ENCODE results near the gene FAM47B. TPM values are rescaled to one million over a fixed set of nuclear protein-coding genes. Genes with fewer than 3 reads are reported as not detected.

FAM47B gene
- not detected for total RNA-seq

DNA sequence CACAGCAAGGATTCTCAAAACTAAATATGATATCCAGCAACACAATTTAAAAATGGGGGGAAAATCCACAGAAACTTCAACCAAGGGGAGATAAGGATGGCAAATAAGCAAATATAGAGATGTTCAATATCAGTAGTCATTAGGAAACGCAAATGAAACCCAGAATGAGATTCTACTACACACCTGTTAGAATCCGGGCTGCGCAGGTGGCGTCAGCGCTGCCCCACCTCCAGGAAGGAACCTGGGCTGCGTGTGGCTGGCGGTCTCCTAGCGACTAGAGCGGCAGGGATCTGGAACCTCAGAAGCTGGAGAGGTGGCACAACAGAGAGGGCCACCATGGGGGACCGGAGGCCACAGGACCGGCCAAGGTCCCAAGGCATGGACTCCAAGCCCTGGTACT, at the start of gene FAM47B:
TSS of gene FAM47B (plus strand) at position 301 of the 400 bp plus-strand sequence. CDS start at position 337, 36 bp downstream.
- Mint-ChIP-seq H3K4me1 (ENCODE audit: low read depth) (no peaks in the 10 kb centered on the region), H3K27me3 (ENCODE audit: low read depth) (no peaks in the 10 kb centered on the region), H3K9me3 (peaks cover 5% of the 10 kb centered on the region), H3K27ac (no peak within 1 kb of the TSS), H3K4me3 (no peak within 1 kb of the TSS), H3K36me3 (ENCODE audit: low read depth) (no peaks in the 10 kb centered on the region)
- CTCF ChIA-PET = no interaction called here
- no peak for DNase-seq
- intact Hi-C loops (cut with micrococcal nuclease) = no loop called here

DNA sequence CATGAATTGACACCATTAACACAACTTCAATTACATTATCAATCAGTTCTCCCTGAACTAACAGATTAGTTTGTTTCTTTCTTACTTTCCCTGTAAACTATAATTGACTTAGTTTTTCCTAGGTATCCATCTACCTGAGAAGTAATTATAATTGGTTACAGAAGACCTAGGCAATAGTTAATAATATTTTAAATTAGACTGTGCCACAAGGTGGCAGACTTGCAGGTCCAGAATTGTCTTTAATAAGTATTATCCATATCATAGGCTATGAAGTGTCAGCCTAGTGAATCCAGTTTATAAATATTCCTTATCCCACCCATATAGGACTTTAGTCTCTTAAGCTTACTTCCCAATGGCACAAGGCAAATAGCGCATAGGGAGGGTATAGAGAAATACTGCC, 48.9 kb upstream of the FAM47B start:
- no peaks in the 10 kb centered on the region for H3K36me3 Mint-ChIP-seq (ENCODE audit: low read depth)
- H3K27me3 Mint-ChIP-seq (ENCODE audit: low read depth) = no peaks in the 10 kb centered on the region
- DNase-seq = no peak
- CTCF ChIA-PET = no interaction called here
- H3K4me1 Mint-ChIP-seq (ENCODE audit: low read depth) = no peaks in the 10 kb centered on the region
- peaks cover 3% of the 10 kb centered on the region for H3K9me3 Mint-ChIP-seq
- intact Hi-C loops (cut with micrococcal nuclease) = no loop called here
- no peak overlapping the region for H3K27ac Mint-ChIP-seq
- no peak overlapping the region for H3K4me3 Mint-ChIP-seq

DNA sequence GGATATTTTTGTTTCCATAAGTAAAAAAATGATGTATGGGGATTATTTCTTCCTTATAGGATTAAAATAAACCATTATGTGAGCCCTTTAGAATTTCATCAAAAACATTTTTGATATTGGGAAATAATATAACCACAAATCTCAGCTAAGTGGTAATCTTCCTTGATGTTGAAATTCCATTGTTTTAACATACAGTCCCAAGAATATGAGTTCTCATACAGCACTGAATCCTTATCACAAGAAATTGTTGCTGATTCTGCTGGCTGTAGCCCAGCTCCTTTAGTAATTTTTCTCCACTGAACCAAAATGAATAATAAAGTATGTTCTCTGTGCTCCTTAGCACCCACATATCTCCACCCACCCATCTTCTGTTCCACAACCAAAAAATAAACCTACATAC, 41.9 kb upstream of the FAM47B start:
- Mint-ChIP-seq H3K9me3 (peaks cover 8% of the 10 kb centered on the region), H3K4me1 (ENCODE audit: low read depth) (no peaks in the 10 kb centered on the region), H3K4me3 (no peak overlapping the region), H3K27ac (no peak overlapping the region), H3K36me3 (ENCODE audit: low read depth) (no peaks in the 10 kb centered on the region), H3K27me3 (ENCODE audit: low read depth) (no peaks in the 10 kb centered on the region)
- intact Hi-C loops (cut with micrococcal nuclease) = no loop called here
- CTCF ChIA-PET = no interaction called here
- DNase-seq = no peak

DNA sequence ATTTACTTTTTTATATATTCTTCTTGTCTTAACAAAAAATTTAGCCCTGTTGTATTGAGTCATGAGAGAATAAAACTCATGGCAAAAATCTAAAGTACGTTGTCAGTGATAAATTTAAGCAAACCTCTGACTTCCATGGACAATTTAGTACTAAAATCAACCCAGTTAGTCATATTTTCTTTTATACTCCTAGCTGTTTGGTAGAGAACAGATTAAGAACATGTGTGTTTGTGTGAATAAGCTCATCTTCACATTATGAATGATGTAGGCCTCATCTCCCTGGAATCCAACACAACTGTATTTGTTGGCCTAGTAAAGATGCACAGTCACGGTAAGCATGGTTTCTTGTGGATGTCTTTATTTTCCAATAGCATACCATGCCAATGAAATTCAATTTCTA, 40.8 kb upstream of the FAM47B start:
- H3K27ac Mint-ChIP-seq = no peak overlapping the region
- H3K4me1 Mint-ChIP-seq (ENCODE audit: low read depth) = no peaks in the 10 kb centered on the region
- H3K4me3 Mint-ChIP-seq = no peak overlapping the region
- CTCF ChIA-PET = no interaction called here
- DNase-seq = no peak
- intact Hi-C loops (cut with micrococcal nuclease) = no loop called here
- peaks cover 4% of the 10 kb centered on the region for H3K9me3 Mint-ChIP-seq
- no peaks in the 10 kb centered on the region for H3K36me3 Mint-ChIP-seq (ENCODE audit: low read depth)
- no peaks in the 10 kb centered on the region for H3K27me3 Mint-ChIP-seq (ENCODE audit: low read depth)

DNA sequence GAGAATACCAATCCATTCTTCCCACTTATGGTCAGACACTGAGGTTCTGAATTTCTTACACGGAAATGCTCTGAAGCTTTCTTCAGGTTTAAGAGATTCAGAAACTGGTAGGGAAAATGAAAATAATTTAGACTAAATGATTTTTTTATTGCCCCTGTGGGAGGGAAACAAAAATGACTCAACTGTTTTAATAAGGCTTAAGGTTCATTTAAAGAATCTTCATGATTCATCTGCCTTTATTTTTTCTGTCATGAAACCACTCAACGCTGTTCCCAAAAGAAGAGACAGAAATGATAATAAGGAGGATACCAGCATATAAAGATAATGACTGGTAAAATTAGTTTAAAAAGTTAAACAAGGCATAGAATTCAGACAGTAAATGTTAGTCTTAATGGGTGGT, 39.3 kb upstream of the FAM47B start:
- no peaks in the 10 kb centered on the region for H3K4me1 Mint-ChIP-seq (ENCODE audit: low read depth)
- no peak for DNase-seq
- CTCF ChIA-PET = no interaction called here
- no peak overlapping the region for H3K27ac Mint-ChIP-seq
- H3K9me3 Mint-ChIP-seq = peaks cover 4% of the 10 kb centered on the region
- intact Hi-C loops (cut with micrococcal nuclease) = no loop called here
- no peaks in the 10 kb centered on the region for H3K27me3 Mint-ChIP-seq (ENCODE audit: low read depth)
- no peaks in the 10 kb centered on the region for H3K36me3 Mint-ChIP-seq (ENCODE audit: low read depth)
- H3K4me3 Mint-ChIP-seq = no peak overlapping the region

DNA sequence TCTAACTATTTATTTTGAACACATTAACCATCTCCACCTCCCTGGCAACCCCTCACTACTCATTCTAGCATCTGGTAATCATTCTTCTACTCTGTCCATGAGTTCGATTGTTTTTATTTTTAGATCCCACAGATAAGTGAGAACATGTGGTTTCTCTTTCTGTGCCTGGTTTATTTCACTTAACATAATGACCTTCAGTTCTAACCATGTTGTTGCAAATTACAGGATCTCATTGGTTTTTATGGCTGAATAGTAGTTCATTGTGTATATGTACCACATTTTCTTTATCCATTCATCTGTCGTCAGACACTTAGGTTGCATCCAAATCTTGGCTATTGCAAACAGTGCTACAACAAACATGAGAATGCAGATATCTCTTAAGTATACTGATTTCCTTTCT, 33.4 kb upstream of the FAM47B start:
- Mint-ChIP-seq H3K27me3 (ENCODE audit: low read depth) (no peaks in the 10 kb centered on the region), H3K4me1 (ENCODE audit: low read depth) (no peaks in the 10 kb centered on the region), H3K9me3 (peaks cover 2% of the 10 kb centered on the region), H3K27ac (no peak overlapping the region), H3K36me3 (ENCODE audit: low read depth) (no peaks in the 10 kb centered on the region), H3K4me3 (no peak overlapping the region)
- intact Hi-C loops (cut with micrococcal nuclease) = no loop called here
- DNase-seq = no peak
- CTCF ChIA-PET = no interaction called here

DNA sequence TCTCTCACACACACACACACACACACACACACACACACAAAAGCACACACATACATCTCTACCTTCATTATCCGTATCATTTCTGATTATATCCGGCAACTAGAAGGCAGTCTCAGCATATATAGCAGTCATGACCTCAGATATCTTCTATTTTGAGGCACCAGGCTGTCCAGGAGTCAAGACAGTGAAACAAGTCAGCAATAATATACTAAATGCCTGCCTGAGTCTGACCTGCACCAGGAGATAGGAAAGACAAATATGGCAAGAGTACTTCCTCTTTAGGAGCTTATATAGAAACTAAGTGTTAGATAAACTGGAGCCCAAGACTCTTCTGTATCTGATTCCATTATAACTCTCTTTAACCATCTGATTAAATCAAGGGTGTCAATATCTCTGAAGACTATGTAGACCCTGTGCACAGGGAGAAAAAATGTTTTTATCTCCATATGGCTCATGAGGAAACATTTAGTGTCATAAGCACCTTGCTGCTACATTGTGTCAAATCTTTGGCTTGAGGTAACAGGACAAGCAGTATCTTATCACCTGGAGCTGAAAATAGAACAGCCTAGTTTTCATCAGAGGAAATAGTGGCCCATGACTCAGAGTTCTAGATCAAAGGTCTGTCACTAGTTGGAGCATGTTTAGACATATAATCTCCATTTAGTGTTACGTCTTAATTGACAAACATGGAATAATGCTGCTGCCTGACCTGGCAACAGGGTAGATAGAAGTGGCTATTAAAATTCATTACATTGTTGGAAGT, 27.0 kb upstream of the FAM47B start:
- Mint-ChIP-seq H3K27me3 (ENCODE audit: low read depth) (no peaks in the 10 kb centered on the region), H3K36me3 (ENCODE audit: low read depth) (no peaks in the 10 kb centered on the region), H3K27ac (no peak overlapping the region), H3K9me3 (no peaks in the 10 kb centered on the region), H3K4me1 (ENCODE audit: low read depth) (no peaks in the 10 kb centered on the region), H3K4me3 (no peak overlapping the region)
- no peak for DNase-seq
- CTCF ChIA-PET = no interaction called here
- intact Hi-C loops (cut with micrococcal nuclease) = no loop called here

DNA sequence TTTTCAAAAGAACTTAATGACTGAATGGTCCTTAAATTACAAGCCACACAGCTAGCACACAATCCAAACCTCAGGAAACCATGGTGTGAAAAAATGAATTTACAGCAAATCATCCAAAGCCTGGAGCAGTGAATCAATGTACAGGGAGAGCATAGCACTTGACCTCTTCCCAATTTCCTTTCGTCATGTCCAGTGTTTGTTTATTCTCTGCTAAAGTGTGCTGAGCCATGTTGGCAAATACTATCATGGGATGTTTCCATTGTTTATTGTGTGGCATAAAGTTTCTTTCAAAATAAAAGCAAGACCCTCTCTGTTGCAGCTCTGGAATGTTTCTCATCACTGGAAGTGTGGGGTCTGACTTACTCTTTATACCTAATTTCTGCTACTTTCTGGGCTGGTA, 25.4 kb upstream of the FAM47B start:
- Mint-ChIP-seq H3K4me3 (no peak overlapping the region), H3K36me3 (ENCODE audit: low read depth) (no peaks in the 10 kb centered on the region), H3K4me1 (ENCODE audit: low read depth) (no peaks in the 10 kb centered on the region), H3K27me3 (ENCODE audit: low read depth) (no peaks in the 10 kb centered on the region), H3K9me3 (no peaks in the 10 kb centered on the region), H3K27ac (no peak overlapping the region)
- intact Hi-C loops (cut with micrococcal nuclease) = no loop called here
- no peak for DNase-seq
- CTCF ChIA-PET = no interaction called here

DNA sequence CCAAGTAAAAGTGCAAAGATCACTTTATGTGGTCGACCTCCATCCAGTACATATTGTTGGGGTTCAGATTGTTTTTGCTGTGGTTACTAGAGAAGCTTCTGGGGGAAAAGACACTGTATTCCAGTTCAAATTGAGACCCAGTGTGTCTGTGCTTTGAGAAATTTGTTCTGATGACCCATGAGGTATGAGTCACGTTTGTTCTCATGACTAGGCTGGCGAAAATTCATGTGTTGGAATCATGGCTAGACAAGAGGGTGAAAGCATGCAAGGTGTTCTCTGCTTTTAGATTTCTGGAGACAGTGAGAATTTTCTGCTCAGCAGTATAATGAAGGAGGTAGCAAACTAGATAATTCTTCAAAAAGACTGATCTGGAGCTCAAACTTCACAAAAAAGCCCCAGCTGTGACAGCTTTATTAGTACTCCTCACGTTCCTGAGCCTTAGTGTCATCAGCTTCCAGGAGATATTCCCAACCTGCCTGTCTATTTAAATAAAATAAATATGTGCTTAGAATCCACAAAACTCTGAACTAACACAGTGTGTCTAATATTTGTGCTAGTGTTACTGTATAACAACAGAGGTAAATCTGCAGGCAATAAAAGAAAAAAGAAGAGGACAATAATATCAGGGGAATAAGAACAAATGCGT, 24.4 kb upstream of the FAM47B start:
- no peaks in the 10 kb centered on the region for H3K36me3 Mint-ChIP-seq (ENCODE audit: low read depth)
- H3K4me1 Mint-ChIP-seq (ENCODE audit: low read depth) = no peaks in the 10 kb centered on the region
- no peaks in the 10 kb centered on the region for H3K27me3 Mint-ChIP-seq (ENCODE audit: low read depth)
- no peak overlapping the region for H3K27ac Mint-ChIP-seq
- CTCF ChIA-PET = no interaction called here
- no peaks in the 10 kb centered on the region for H3K9me3 Mint-ChIP-seq
- no peak overlapping the region for H3K4me3 Mint-ChIP-seq
- DNase-seq = no peak
- intact Hi-C loops (cut with micrococcal nuclease) = no loop called here

DNA sequence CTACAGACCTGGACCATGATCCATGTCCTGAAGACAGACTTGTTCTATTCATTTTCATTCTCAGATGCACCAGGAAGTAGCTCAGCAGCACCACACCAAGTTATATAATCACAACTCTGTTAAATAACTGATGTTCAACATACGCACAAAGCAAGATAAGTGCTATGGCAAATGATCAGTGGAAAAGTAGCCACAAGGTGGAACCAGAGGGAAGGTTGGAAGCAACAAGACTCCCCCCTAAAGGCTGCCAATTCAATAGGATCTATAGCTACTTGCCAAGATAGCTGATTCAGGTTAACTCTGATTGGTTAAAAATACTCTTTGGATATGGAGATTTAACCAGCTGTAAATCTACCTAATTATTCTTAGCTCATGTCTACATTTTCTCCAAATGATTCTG, 23.7 kb upstream of the FAM47B start:
- H3K27me3 Mint-ChIP-seq (ENCODE audit: low read depth) = no peaks in the 10 kb centered on the region
- no peak for DNase-seq
- no peak overlapping the region for H3K4me3 Mint-ChIP-seq
- no peaks in the 10 kb centered on the region for H3K36me3 Mint-ChIP-seq (ENCODE audit: low read depth)
- no peaks in the 10 kb centered on the region for H3K9me3 Mint-ChIP-seq
- intact Hi-C loops (cut with micrococcal nuclease) = no loop called here
- CTCF ChIA-PET = no interaction called here
- H3K4me1 Mint-ChIP-seq (ENCODE audit: low read depth) = no peaks in the 10 kb centered on the region
- no peak overlapping the region for H3K27ac Mint-ChIP-seq

DNA sequence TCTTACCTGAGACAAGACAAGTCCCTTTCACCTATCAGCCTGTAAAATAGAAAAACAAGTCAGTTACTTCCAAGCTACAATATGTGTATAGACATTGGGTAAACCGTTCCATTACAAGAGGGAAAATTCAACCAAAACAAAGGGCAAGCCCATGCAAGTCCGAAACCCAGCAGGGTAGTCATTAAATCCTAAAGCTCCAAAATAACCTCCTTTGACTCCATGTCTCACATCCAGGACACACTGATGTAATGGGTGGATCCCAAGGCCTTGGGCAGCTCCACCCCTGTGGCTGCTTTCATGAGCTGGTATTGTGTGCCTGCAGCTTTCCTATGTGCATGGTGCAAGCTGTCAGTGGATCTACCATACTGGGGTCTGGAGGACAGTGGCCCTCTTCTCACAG, 14.7 kb upstream of the FAM47B start:
- CTCF ChIA-PET = no interaction called here
- no peak for DNase-seq
- no peak overlapping the region for H3K27ac Mint-ChIP-seq
- intact Hi-C loops (cut with micrococcal nuclease) = no loop called here
- no peaks in the 10 kb centered on the region for H3K9me3 Mint-ChIP-seq
- no peaks in the 10 kb centered on the region for H3K27me3 Mint-ChIP-seq (ENCODE audit: low read depth)
- no peaks in the 10 kb centered on the region for H3K4me1 Mint-ChIP-seq (ENCODE audit: low read depth)
- no peaks in the 10 kb centered on the region for H3K36me3 Mint-ChIP-seq (ENCODE audit: low read depth)
- H3K4me3 Mint-ChIP-seq = no peak overlapping the region

DNA sequence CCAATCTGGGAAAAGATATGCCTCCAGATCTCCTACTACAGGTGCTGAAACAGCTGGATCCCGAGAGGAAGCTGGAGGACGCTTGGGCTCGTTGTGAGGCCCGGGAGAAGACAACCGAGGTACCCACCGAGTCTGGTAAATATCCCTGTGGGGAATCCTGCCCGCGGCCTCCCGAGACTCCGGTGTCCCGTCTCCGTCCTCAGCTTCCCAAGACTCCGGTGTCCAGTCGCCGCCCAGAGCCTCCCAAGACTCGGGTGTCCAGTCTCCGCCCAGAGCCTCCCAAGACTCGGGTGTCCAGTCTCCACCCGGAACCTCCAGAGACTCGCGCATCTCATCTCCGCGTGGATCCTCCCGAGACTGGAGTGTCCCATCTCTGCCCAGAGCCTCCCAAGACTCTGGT, 639 bp downstream of the FAM47B start:
- Mint-ChIP-seq H3K4me3 (no peak overlapping the region), H3K36me3 (ENCODE audit: low read depth) (no peaks in the 10 kb centered on the region), H3K4me1 (ENCODE audit: low read depth) (no peaks in the 10 kb centered on the region), H3K27ac (no peak overlapping the region), H3K9me3 (peaks cover 4% of the 10 kb centered on the region), H3K27me3 (ENCODE audit: low read depth) (no peaks in the 10 kb centered on the region)
- intact Hi-C loops (cut with micrococcal nuclease) = no loop called here
- CTCF ChIA-PET = no interaction called here
- no peak for DNase-seq

DNA sequence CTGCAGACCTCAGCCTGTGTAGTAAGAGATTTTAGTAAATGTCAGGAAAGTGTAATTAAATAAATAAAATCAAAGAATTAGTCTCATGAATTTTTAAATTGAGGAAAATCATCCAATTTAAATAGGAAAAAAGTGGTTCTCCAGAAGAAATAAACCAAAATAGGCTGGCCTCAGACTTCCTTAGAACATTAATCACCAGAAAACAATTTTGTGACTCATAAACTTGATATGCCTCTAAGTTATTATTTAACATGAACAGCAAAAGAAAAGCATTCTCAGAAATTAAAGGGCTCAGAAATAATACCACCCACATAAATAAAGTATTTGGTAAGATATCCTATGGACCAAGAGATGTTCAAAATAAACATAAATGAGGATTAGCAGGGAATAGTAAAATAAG, 14.3 kb downstream of the FAM47B start:
- H3K27ac Mint-ChIP-seq = no peak overlapping the region
- no peak overlapping the region for H3K4me3 Mint-ChIP-seq
- H3K36me3 Mint-ChIP-seq (ENCODE audit: low read depth) = no peaks in the 10 kb centered on the region
- no peaks in the 10 kb centered on the region for H3K27me3 Mint-ChIP-seq (ENCODE audit: low read depth)
- no peaks in the 10 kb centered on the region for H3K4me1 Mint-ChIP-seq (ENCODE audit: low read depth)
- intact Hi-C loops (cut with micrococcal nuclease) = no loop called here
- no peak for DNase-seq
- H3K9me3 Mint-ChIP-seq = peaks cover 2% of the 10 kb centered on the region
- CTCF ChIA-PET = no interaction called here

All from activated naive CD4-positive, alpha-beta T cell treated with anti-CD3 and anti-CD28 coated beads for 36 hours (primary cell).